Measurements from ENCODE around the gene ACR.
A peak's percentile ranks its signal among the peaks of the same experiment; 100 is the strongest.

DNA sequence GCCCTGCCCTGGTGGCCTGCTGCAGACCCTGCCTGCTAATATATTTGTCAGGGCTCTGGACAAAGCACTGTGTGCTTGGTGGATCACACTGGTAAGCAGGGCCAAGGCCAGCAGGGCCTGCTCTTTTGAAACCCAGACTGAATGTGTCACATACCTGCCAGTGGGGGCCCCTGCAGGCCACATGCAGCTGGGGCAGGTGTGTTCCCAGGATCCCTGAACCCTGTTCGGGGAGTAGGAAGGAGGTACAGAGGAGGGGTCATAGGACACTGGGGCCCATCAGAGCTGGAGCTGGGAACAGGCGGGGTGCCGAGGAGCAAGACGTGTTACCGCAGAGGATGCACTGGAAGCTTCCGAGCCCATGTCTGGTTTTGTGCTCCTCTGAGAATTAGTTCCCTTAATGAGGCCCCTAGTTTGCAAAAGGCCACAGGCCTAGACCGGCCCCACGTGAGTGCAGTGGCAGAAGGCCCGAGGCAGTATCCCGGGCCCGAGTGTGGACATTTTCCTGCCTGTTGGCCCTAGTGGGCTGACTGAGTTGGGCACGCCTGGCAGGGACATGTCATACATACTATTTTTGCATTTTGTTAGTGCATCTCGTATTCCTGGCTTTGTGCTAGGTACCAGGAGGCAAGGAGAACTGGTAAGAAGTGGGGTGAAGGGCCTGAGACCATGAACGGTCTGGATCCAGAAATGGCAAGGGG, 11.2 kb upstream of the ACR start:
- TF ChIP-seq, protein P1, sequence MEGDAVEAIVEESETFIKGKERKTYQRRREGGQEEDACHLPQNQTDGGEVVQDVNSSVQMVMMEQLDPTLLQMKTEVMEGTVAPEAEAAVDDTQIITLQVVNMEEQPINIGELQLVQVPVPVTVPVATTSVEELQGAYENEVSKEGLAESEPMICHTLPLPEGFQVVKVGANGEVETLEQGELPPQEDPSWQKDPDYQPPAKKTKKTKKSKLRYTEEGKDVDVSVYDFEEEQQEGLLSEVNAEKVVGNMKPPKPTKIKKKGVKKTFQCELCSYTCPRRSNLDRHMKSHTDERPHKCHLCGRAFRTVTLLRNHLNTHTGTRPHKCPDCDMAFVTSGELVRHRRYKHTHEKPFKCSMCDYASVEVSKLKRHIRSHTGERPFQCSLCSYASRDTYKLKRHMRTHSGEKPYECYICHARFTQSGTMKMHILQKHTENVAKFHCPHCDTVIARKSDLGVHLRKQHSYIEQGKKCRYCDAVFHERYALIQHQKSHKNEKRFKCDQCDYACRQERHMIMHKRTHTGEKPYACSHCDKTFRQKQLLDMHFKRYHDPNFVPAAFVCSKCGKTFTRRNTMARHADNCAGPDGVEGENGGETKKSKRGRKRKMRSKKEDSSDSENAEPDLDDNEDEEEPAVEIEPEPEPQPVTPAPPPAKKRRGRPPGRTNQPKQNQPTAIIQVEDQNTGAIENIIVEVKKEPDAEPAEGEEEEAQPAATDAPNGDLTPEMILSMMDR (conservative IDR thresholded peaks at IDR 0.05 in 1 of 2, IDR thresholded peaks at IDR 0.05 in 1 of 2; ENCODE audit: extremely low read depth in 1 of 2, insufficient read depth in 1 of 2, low read depth in 1 of 2, low read length in 2 of 2), result peak in 1 of 2 donors; percentile 15
- TF ChIP-seq EZH2 (IDR thresholded peaks at IDR 0.05; ENCODE audit: borderline replicate concordance, low read length), result no peak
